ENCODE results near the gene NPNT.
A peak's percentile ranks its signal among the peaks of the same experiment; 100 is the strongest.
"Not testable (repeated sequence)": the region's sequence is repeated elsewhere in the genome, so short reads cannot be mapped to it uniquely, and the experiment has no call there.

Gene NPNT

GRCh38 chr4:105894660-105895582, at the start of gene NPNT:
TSS of gene NPNT (plus strand) at chr4:105895471. CDS start at chr4:105895653, 182 bp downstream.
- peaks cover 80% of the 10 kb centered on the region for H3K27me3 Mint-ChIP-seq (ENCODE audit: low read depth)
- peak within 1 kb of the TSS; percentile 5 to 42 (median 37) for H3K27ac Mint-ChIP-seq
- H3K4me1 Mint-ChIP-seq, result peaks cover 36% of the 10 kb centered on the region
- no peaks in the 10 kb centered on the region for H3K9me3 Mint-ChIP-seq
- H3K4me3 Mint-ChIP-seq, result peak within 1 kb of the TSS; percentile 77 to 88 (median 86)
- no peak for TF ChIP-seq CTCF (IDR thresholded peaks at IDR 0.05; ENCODE audit: unreplicated experiment in 3 of 3)
- no peaks in the 10 kb centered on the region for H3K36me3 Mint-ChIP-seq (ENCODE audit: low read depth)

GRCh38 chr4:105845559-105845958, 49.7 kb upstream of the NPNT start:
- Mint-ChIP-seq H3K27ac (no peak overlapping the region), H3K4me1 (peaks cover 44% of the 10 kb centered on the region), H3K4me3 (no peak overlapping the region), H3K9me3 (no peaks in the 10 kb centered on the region), H3K27me3 (ENCODE audit: low read depth) (no peaks in the 10 kb centered on the region), H3K36me3 (ENCODE audit: low read depth) (peaks cover 17% of the 10 kb centered on the region)
- no peak for TF ChIP-seq CTCF (IDR thresholded peaks at IDR 0.05; ENCODE audit: unreplicated experiment in 3 of 3)

- not testable (repeated sequence) for H3K9me3 Mint-ChIP-seq; H3K27me3 Mint-ChIP-seq (ENCODE audit: low read depth); H3K27ac Mint-ChIP-seq; H3K4me3 Mint-ChIP-seq
- Mint-ChIP-seq H3K36me3 (ENCODE audit: low read depth) (peaks cover 15% of the 10 kb centered on the region), H3K4me1 (peaks cover 24% of the 10 kb centered on the region)
Observed at GRCh38 chr4:105848359-105848758, 46.9 kb upstream of the NPNT start.

GRCh38 chr4:105851196-105851595, 44.1 kb upstream of the NPNT start:
- no peak for TF ChIP-seq CTCF (IDR thresholded peaks at IDR 0.05; ENCODE audit: unreplicated experiment in 3 of 3)
- no peak overlapping the region for H3K4me3 Mint-ChIP-seq
- no peaks in the 10 kb centered on the region for H3K27me3 Mint-ChIP-seq (ENCODE audit: low read depth)
- peaks cover 29% of the 10 kb centered on the region for H3K9me3 Mint-ChIP-seq
- peaks cover 24% of the 10 kb centered on the region for H3K36me3 Mint-ChIP-seq (ENCODE audit: low read depth)
- no peaks in the 10 kb centered on the region for H3K4me1 Mint-ChIP-seq
- H3K27ac Mint-ChIP-seq, result no peak overlapping the region

- Mint-ChIP-seq H3K36me3 (ENCODE audit: low read depth) (peaks cover 31% of the 10 kb centered on the region), H3K9me3 (peaks cover 35% of the 10 kb centered on the region)
- not testable (repeated sequence) for H3K27me3 Mint-ChIP-seq (ENCODE audit: low read depth); H3K4me1 Mint-ChIP-seq; H3K4me3 Mint-ChIP-seq; H3K27ac Mint-ChIP-seq
Observed at GRCh38 chr4:105852230-105852629, 43.0 kb upstream of the NPNT start.

- Mint-ChIP-seq H3K36me3 (ENCODE audit: low read depth) (peaks cover 46% of the 10 kb centered on the region), H3K4me3 (no peak overlapping the region), H3K27me3 (ENCODE audit: low read depth) (no peaks in the 10 kb centered on the region), H3K27ac (no peak overlapping the region), H3K9me3 (peaks cover 58% of the 10 kb centered on the region), H3K4me1 (no peaks in the 10 kb centered on the region)
- no peak for TF ChIP-seq CTCF (IDR thresholded peaks at IDR 0.05; ENCODE audit: unreplicated experiment in 3 of 3)
Observed at GRCh38 chr4:105858466-105859040, 36.7 kb upstream of the NPNT start.

All from nephron (organoid).